Small intestine (tissue), 7 donors: ENCODE measurements around the gene CHD6. TPM values are rescaled to one million over a fixed set of nuclear protein-coding genes. Genes with fewer than 3 reads are reported as not detected.

Experiments
- DNase-seq, 2 donors: peaks; one replicate each; pipeline versions ENCODE4 v3.0.0 to v3.0.0-alpha.2; 2013
- FAIRE-seq: peaks from 2 replicates; lab custom pipeline; 2012; peaks lifted over from hg19 to GRCh38; lab: Jason Lieb, UNC
- H3K27ac ChIP-seq, 3 donors: one replicate each; pipeline ENCODE4 v1.5.1; 2013; ENCODE audit warnings: low read length in 2 of 3, mild to moderate bottlenecking in 2 of 3, control low read depth in 1 of 3, inconsistent platforms in 1 of 3, low read depth in 1 of 3, moderate library complexity in 1 of 3
- H3K27me3 ChIP-seq, 3 donors: one replicate each; pipeline ENCODE4 v1.6.1; 2013; ENCODE audit warnings: low read length in 3 of 3, inconsistent platforms in 1 of 3; ENCODE audit not compliant: control insufficient read depth in 3 of 3, insufficient read depth in 3 of 3
- H3K36me3 ChIP-seq, 3 donors: one replicate each; pipeline ENCODE4 v1.6.1; 2013; ENCODE audit warnings: low read length in 3 of 3, inconsistent platforms in 1 of 3, low read depth in 1 of 3, mild to moderate bottlenecking in 1 of 3, moderate library complexity in 1 of 3; ENCODE audit not compliant: control insufficient read depth in 3 of 3, insufficient read depth in 2 of 3
- H3K4me1 ChIP-seq, 3 donors: one replicate each; pipeline ENCODE4 v1.6.1; 2013; ENCODE audit warnings: low read length in 2 of 3, inconsistent platforms in 1 of 3, low read depth in 1 of 3, mild to moderate bottlenecking in 1 of 3, moderate library complexity in 1 of 3; ENCODE audit not compliant: control insufficient read depth in 3 of 3, insufficient read depth in 2 of 3
- H3K4me3 ChIP-seq, 3 donors: one replicate each; pipeline ENCODE4 v1.5.1; 2013; ENCODE audit warnings: low read length in 3 of 3, control low read depth in 1 of 3, inconsistent platforms in 1 of 3, low read depth in 1 of 3, mild to moderate bottlenecking in 1 of 3, moderate library complexity in 1 of 3
- H3K9me3 ChIP-seq, 2 donors: one replicate each; pipeline ENCODE4 v1.6.1; 2013; ENCODE audit warnings: low read depth in 1 of 2, low read length in 1 of 2; ENCODE audit not compliant: control insufficient read depth in 2 of 2, insufficient read depth in 1 of 2
- WGBS, 3 donors: extraction: QIAGEN DNeasy Blood & Tissue Kit; methylation state at CpG; one replicate each; pipeline ENCODE4 v1.1.7; 2013; 5-methylcytosine and 5-hydroxymethylcytosine counted together
- polyA plus RNA-seq, 4 donors: library from polyadenylated mRNA; stranded (reverse) in 3 of 4; unstranded in 1 of 4; fragments of 200-250 nt in 3 of 4; fragments of 120-200 nt in 1 of 4; gene quantifications; one replicate each; pipeline versions ENCODE4 v1.2.1 to v1.2.3, GENCODE V29; 2013
- donor health status: healthy with polysubstance abuse.
- donor health status: control.
- donor health status: control.
- donor health status: Bipolar disorder and iron deficiency.
- donor health status: healthy.

Gene CHD6
- polyA plus RNA-seq, 4 donors, result 5.3 to 46.7 (median 16.1) TPM

GRCh38 chr20:41619360-41620100 is 1.4 kb upstream of the CHD6 start:
- 71 to 80% (median 73%) methylated on average over 5 of the region's 5 CpGs for WGBS, 3 donors
- DNase-seq (no peak), FAIRE-seq (no peak)
- no peaks in the 10 kb centered on the region for H3K9me3 ChIP-seq
- H3K27me3 ChIP-seq, result no peaks in the 10 kb centered on the region
- H3K4me3 ChIP-seq, result peak overlapping the region in 1 of 3 donors; percentile 77
- H3K27ac ChIP-seq, result no peak overlapping the region
- peaks cover 0 to 4% (median 0%) of the 10 kb centered on the region in 3 donors for H3K4me1 ChIP-seq
- H3K36me3 ChIP-seq, result no peaks in the 10 kb centered on the region

DNA sequence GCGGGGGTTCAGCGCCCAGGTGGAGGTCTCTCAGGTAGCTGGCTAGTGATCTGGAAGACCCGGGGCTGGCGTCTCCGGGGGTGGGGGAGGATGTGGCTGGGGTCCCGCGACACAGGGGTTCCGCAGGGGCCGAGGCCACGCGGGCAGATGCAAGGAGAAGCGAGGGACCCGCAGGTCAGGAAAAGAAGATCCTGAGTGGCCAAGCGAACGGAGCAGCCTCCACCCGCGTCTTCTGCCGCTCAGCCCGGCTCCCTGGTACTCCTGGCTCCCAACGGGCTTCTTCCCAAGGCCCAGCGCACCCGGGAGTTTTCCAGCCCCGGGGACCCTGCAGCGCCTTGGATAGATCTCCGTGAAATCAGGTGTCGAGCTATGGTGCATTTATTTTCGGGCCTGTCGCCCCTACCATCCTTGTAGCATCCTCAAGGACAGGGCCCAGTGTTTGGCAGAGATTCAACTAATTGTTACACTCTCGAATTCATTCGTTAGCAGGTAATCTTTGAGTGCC is 682 bp upstream of the CHD6 start:
- Histone ChIP-seq H3K4me1 (peaks cover 0 to 4% (median 0%) of the 10 kb centered on the region in 3 donors), H3K27me3 (no peaks in the 10 kb centered on the region), H3K9me3 (no peaks in the 10 kb centered on the region), H3K4me3 (peak overlapping the region; percentile 77 to 99 (median 95)), H3K27ac (peak overlapping the region in 2 of 3 donors; percentile 42 to 61), H3K36me3 (no peaks in the 10 kb centered on the region)
- 6 to 10% (median 6%) methylated on average over 18 to 30 of the region's 30 CpGs for WGBS, 3 donors
- no peak for FAIRE-seq
- peak in 1 of 2 donors; percentile 25 for DNase-seq

DNA sequence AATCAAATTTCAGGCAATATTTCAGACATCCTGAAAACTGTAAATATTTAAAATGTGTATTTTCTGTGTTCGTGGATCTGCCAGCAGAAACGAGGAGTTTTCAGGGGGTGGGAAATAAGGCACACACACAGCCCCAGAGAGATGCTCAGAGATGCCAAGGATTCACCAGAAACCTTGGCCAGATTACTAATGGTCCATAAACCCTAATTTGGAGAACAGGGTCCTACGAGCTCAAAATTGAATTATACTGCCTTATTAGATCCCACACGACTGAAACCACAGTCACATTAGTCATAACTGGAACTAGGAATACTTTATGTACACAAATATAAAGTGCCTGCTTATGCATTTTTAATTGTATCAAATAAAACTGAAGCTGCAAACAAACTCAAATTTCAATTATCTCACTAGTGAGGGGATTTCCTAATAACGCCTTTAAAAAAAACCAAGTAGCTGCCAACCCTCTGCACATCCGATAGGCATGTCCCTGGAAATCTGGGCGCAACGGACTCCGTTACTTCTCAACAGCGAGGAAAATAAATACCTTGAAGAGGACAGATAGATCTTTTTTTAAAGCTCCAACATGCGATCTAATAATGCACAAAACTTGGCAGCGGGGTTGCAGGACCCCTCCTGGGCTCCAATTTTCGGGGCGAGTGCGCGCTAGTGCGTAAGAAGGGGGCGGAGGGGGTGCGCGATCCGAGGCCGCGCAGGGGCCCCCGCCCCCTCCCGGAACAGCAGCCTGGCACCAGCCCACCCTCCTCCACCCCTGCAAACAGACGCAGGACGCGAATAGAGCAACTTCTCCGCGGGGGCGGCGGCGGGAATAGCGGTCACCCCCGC is 897 bp downstream of the CHD6 start:
- H3K27ac ChIP-seq, result peak overlapping the region in 2 of 3 donors; percentile 34 to 38
- H3K36me3 ChIP-seq, result no peaks in the 10 kb centered on the region
- no peak for FAIRE-seq
- peak; percentile 15 to 50 for DNase-seq
- H3K4me3 ChIP-seq, result peak overlapping the region; percentile 77 to 99 (median 95)
- H3K4me1 ChIP-seq, result peaks cover 0 to 7% (median 0%) of the 10 kb centered on the region in 3 donors
- H3K9me3 ChIP-seq, result no peaks in the 10 kb centered on the region
- H3K27me3 ChIP-seq, result no peaks in the 10 kb centered on the region
- 2 to 3% (median 3%) methylated on average over 27 to 35 of the region's 35 CpGs for WGBS, 3 donors

- Histone ChIP-seq H3K4me3 (no peak overlapping the region), H3K4me1 (peaks cover 0 to 7% (median 0%) of the 10 kb centered on the region in 3 donors), H3K9me3 (no peaks in the 10 kb centered on the region), H3K27ac (no peak overlapping the region), H3K27me3 (no peaks in the 10 kb centered on the region), H3K36me3 (no peaks in the 10 kb centered on the region)
- DNase-seq, result no peak
- no peak for FAIRE-seq
- 30 to 59% (median 38%) methylated on average over 4 of the region's 4 CpGs for WGBS, 3 donors
These were observed 1.9 kb downstream of the CHD6 start for GRCh38 chr20:41616228-41616627.

DNA sequence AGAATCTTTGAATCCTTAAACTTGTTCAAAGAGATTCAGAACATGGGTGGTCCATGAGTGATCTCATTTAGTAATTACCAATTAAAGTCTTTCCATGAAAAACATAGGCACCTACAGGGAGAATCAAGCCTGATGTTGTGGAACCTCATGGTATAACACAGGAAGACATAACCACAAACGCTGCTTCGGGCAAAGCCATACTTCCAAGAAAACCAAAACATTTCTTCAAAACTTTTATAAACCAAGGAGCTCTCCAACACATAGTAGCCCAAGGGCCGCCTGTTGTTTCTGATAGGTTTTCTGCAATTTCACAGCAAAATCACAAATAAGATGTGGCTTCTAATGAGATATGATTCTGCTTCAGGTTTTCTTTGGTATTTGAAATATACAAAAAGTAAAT is 2.5 kb downstream of the CHD6 start:
- FAIRE-seq (no peak), DNase-seq (no peak)
- Histone ChIP-seq H3K27me3 (no peaks in the 10 kb centered on the region), H3K9me3 (no peaks in the 10 kb centered on the region), H3K4me3 (no peak overlapping the region), H3K36me3 (no peaks in the 10 kb centered on the region), H3K27ac (no peak overlapping the region), H3K4me1 (peaks cover 0 to 7% (median 0%) of the 10 kb centered on the region in 3 donors)
- 57 to 71% (median 57%) methylated on average over 3 of the region's 3 CpGs for WGBS, 3 donors

- 19 to 41% (median 30%) methylated on average over 1 of the region's 1 CpG for WGBS, 3 donors
- Histone ChIP-seq H3K4me3 (no peak overlapping the region), H3K4me1 (peaks cover 0 to 7% (median 0%) of the 10 kb centered on the region in 3 donors), H3K36me3 (no peaks in the 10 kb centered on the region), H3K27me3 (no peaks in the 10 kb centered on the region), H3K27ac (no peak overlapping the region), H3K9me3 (no peaks in the 10 kb centered on the region)
- DNase-seq, result no peak
- no peak for FAIRE-seq
These were observed 3.1 kb downstream of the CHD6 start for GRCh38 chr20:41615110-41615509.

DNA sequence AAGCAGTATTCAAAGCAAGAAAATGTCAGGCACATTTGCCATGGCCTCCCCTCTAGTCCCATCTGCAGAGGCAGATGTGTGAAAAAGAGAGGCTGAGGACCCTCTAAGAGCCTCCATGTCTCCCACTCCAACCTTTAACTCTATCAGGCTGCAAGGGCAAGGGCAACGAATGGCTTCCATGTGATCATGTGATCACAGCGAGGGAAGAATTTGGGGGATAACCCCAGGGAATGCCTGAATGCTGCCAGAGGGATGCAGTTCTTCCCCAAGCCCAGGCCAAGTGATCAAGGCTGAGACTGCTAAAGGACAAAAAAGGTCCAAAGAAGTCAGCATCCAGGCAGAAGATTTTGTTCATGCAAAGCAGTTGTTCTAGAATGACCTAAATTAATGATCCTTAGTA is 4.9 kb downstream of the CHD6 start:
- Histone ChIP-seq H3K27me3 (no peaks in the 10 kb centered on the region), H3K4me3 (no peak overlapping the region), H3K9me3 (no peaks in the 10 kb centered on the region), H3K4me1 (peaks cover 0 to 7% (median 0%) of the 10 kb centered on the region in 3 donors), H3K27ac (no peak overlapping the region), H3K36me3 (no peaks in the 10 kb centered on the region)
- DNase-seq (no peak), FAIRE-seq (no peak)
- 83 to 86% (median 85%) methylated on average over 2 of the region's 2 CpGs for WGBS, 3 donors

DNA sequence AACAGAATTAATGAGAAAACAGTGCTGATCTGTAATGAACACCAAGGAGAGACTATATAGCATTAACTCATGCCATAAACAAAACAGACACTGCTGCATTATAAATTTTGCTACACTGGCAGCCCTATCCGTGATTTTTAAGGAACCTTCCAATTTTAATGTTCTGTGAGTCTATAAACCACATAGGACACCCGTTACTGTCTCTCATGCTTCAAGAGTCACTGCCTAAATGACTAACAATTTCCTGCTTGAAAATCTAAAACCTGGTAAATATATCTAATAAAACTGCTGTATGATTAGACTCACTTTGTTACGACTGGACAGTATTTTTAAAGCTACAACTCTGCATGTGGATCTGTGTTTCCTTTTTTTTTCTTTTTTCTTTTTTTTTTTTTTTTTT is 8.7 kb downstream of the CHD6 start:
- 75 to 80% (median 76%) methylated on average over 3 of the region's 3 CpGs for WGBS, 3 donors
- no peak for FAIRE-seq

More for the DNA sequence above, 8.7 kb downstream of the CHD6 start:
- H3K27ac ChIP-seq, result no peak overlapping the region
- no peak overlapping the region for H3K4me3 ChIP-seq
- H3K9me3 ChIP-seq, result no peaks in the 10 kb centered on the region
- H3K27me3 ChIP-seq, result no peaks in the 10 kb centered on the region
- H3K36me3 ChIP-seq, result no peaks in the 10 kb centered on the region
- no peak for DNase-seq
- H3K4me1 ChIP-seq, result peaks cover 0 to 3% (median 0%) of the 10 kb centered on the region in 3 donors
